MM.1S (cell line): ENCODE data around the gene SHMT2.

ENCODE experiments used
- DNase-seq: peaks from one replicate; pipeline ENCODE4 v3.0.0-alpha.2; 2015
- H2AFZ ChIP-seq: fragments of 300-600 bp; sonication (generic); 2 replicates; pipeline ENCODE4 v1.6.0; 2016; ENCODE audit warnings: antibody characterized with exemption, low read length
- H3F3A ChIP-seq: fragments of 300-600 bp; sonication (generic); 2 replicates; pipeline ENCODE4 v1.6.1; 2016; ENCODE audit warnings: mild to moderate bottlenecking, antibody characterized with exemption, low read length, moderate library complexity, mixed read lengths; ENCODE audit not compliant: insufficient read depth
- H3K27ac ChIP-seq: fragments of 300-600 bp; sonication (generic); 2 replicates; pipeline ENCODE4 v1.5.1; 2016; ENCODE audit warnings: mild to moderate bottlenecking, low read length
- H3K27me3 ChIP-seq: fragments of 300-600 bp; sonication (generic); replicated peaks from 2 replicates; pipeline ENCODE4 v1.6.0; 2016; ENCODE audit warnings: low read length; ENCODE audit not compliant: insufficient read depth
- H3K36me3 ChIP-seq: fragments of 300-600 bp; sonication (generic); replicated peaks from 2 replicates; pipeline ENCODE4 v1.6.1; 2016; ENCODE audit warnings: mild to moderate bottlenecking, low read length, mixed read lengths; ENCODE audit not compliant: insufficient read depth
- H3K4me1 ChIP-seq: fragments of 300-600 bp; sonication (generic); 2 replicates; pipeline ENCODE4 v1.6.1; 2016; ENCODE audit warnings: low read length, mixed read lengths
- H3K4me2 ChIP-seq: fragments of 300-600 bp; sonication (generic); 2 replicates; pipeline ENCODE4 v1.6.0; 2016; ENCODE audit warnings: low read depth, low read length
- H3K4me3 ChIP-seq: fragments of 300-600 bp; sonication (generic); 2 replicates; pipeline ENCODE4 v1.5.1; 2016; ENCODE audit warnings: low read length, mixed read lengths
- H3K79me2 ChIP-seq: fragments of 300-600 bp; sonication (generic); 2 replicates; pipeline ENCODE4 v1.6.1; 2016; ENCODE audit warnings: mixed run types, low read length, mixed read lengths
- H3K9ac ChIP-seq: fragments of 300-600 bp; sonication (generic); 2 replicates; pipeline ENCODE4 v1.6.1; 2016; ENCODE audit warnings: low read length, mixed read lengths
- H3K9me2 ChIP-seq: fragments of 300-600 bp; sonication (generic); replicated peaks from 2 replicates; pipeline ENCODE4 v1.6.1; 2016; ENCODE audit warnings: mild to moderate bottlenecking, low read length, mixed read lengths; ENCODE audit not compliant: insufficient read depth
- H3K9me3 ChIP-seq: fragments of 300-600 bp; sonication (generic); replicated peaks from 2 replicates; pipeline ENCODE4 v1.6.1; 2016; ENCODE audit warnings: mild to moderate bottlenecking, low read length, mixed read lengths; ENCODE audit not compliant: insufficient read depth
- H4K20me1 ChIP-seq: fragments of 300-600 bp; sonication (generic); 2 replicates; pipeline ENCODE4 v1.6.1; 2016; ENCODE audit warnings: mild to moderate bottlenecking, low read length, moderate library complexity, mixed read lengths; ENCODE audit not compliant: insufficient read depth
- CTCF ChIP-seq: fragments of 300-600 bp; sonication (generic); IDR thresholded peaks from 2 replicates; pipeline ENCODE4 v1.5.1; 2016; ENCODE audit warnings: antibody characterized with exemption, low read length, mixed read lengths
- EZH2 ChIP-seq: fragments of 300-600 bp; sonication (generic); optimal IDR thresholded peaks from 2 replicates; pipeline ENCODE3; 2017; ENCODE audit warnings: low read depth, mild to moderate bottlenecking, antibody characterized with exemption, low read length, mixed read lengths
- EZH2phosphoT487 ChIP-seq: fragments of 300-600 bp; sonication (generic); IDR thresholded peaks from 2 replicates; pipeline ENCODE4 v1.6.1; 2018; ENCODE audit warnings: antibody characterized with exemption, low read length

The SHMT2 gene

GRCh38 chr12:57225680-57226210, 3.8 kb upstream of the SHMT2 start:
- H3K4me2 ChIP-seq = peak overlapping the region; percentile 33; the same call in 1 of the 2 replicates
- no peak for TF ChIP-seq CTCF
- TF ChIP-seq EZH2phosphoT487 = no peak
- TF ChIP-seq EZH2 = no peak
- H3K36me3 ChIP-seq = no peaks in the 10 kb centered on the region
- H4K20me1 ChIP-seq = no peaks in the 10 kb centered on the region
- no peak for DNase-seq
- H3K9ac ChIP-seq = no peak overlapping the region
- H3K27me3 ChIP-seq = peaks cover 44% of the 10 kb centered on the region
- no peak overlapping the region for H3K4me3 ChIP-seq
- H3K4me1 ChIP-seq = peaks cover 16% of the 10 kb centered on the region
- no peak overlapping the region for H3K27ac ChIP-seq
- no peaks in the 10 kb centered on the region for H3K9me3 ChIP-seq
- peak overlapping the region; percentile 15; the same call in 1 of the 2 replicates for H2AFZ ChIP-seq
- peaks cover 13% of the 10 kb centered on the region for H3K79me2 ChIP-seq
- no peaks in the 10 kb centered on the region for H3F3A ChIP-seq
- H3K9me2 ChIP-seq = no peaks in the 10 kb centered on the region

- no peak overlapping the region for H3K9ac ChIP-seq
- H3K27me3 ChIP-seq = peaks cover 34% of the 10 kb centered on the region
- H3K36me3 ChIP-seq = 0 out of 2 replicates have a peak, but pooled peaks cover 3% of the 10 kb centered on the region
- no peak overlapping the region for H3K4me3 ChIP-seq
- no peak for DNase-seq
- no peaks in the 10 kb centered on the region for H3K9me3 ChIP-seq
- H4K20me1 ChIP-seq = no peaks in the 10 kb centered on the region
- no peak overlapping the region for H3K4me2 ChIP-seq
- TF ChIP-seq EZH2 = no peak
- TF ChIP-seq EZH2phosphoT487 = no peak
- TF ChIP-seq CTCF = no peak
- H3K4me1 ChIP-seq = peaks cover 20% of the 10 kb centered on the region
- H3K79me2 ChIP-seq = peaks cover 23% of the 10 kb centered on the region
- no peaks in the 10 kb centered on the region for H3K9me2 ChIP-seq
- no peak overlapping the region for H2AFZ ChIP-seq
- no peak overlapping the region for H3K27ac ChIP-seq
- no peaks in the 10 kb centered on the region for H3F3A ChIP-seq
Measured at GRCh38 chr12:57226588-57227314, 2.8 kb upstream of the SHMT2 start.

- Histone ChIP-seq H3K36me3 (0 out of 2 replicates have a peak, but pooled peaks cover 7% of the 10 kb centered on the region), H3K79me2 (peaks cover 30% of the 10 kb centered on the region), H3K27me3 (peaks cover 27% of the 10 kb centered on the region), H3K4me2 (no peak overlapping the region), H3F3A (no peaks in the 10 kb centered on the region), H3K27ac (no peak overlapping the region), H2AFZ (no peak overlapping the region), H3K4me3 (no peak overlapping the region), H3K9me2 (no peaks in the 10 kb centered on the region), H3K9ac (no peak overlapping the region), H3K9me3 (no peaks in the 10 kb centered on the region), H4K20me1 (no peaks in the 10 kb centered on the region), H3K4me1 (peaks cover 20% of the 10 kb centered on the region)
- no peak for DNase-seq
- no peak for TF ChIP-seq EZH2phosphoT487
- TF ChIP-seq CTCF = no peak
- no peak for TF ChIP-seq EZH2
Measured at GRCh38 chr12:57227315-57228115, 2.0 kb upstream of the SHMT2 start.
